ENCODE measurements around the gene ROBO2. TPM values are rescaled to one million over a fixed set of nuclear protein-coding genes. Genes with fewer than 3 reads are reported as not detected.

Gene ROBO2
- total RNA-seq, 1 donor from 2014 or later, result not detected

GRCh38 chr3:77122652-77123051, 82.8 kb downstream of the ROBO2 start:
- intact Hi-C loops (cut with micrococcal nuclease), result no loop called here

GRCh38 chr3:77125966-77126365, 86.1 kb downstream of the ROBO2 start:
- intact Hi-C loops (cut with micrococcal nuclease), result no loop called here

GRCh38 chr3:77134769-77135168, 94.9 kb downstream of the ROBO2 start:
- intact Hi-C loops (cut with micrococcal nuclease), result no loop called here

- intact Hi-C loops (cut with micrococcal nuclease), result no loop called here
Measured at GRCh38 chr3:77137559-77137958, 97.7 kb downstream of the ROBO2 start.

GRCh38 chr3:77139624-77140023, 99.7 kb downstream of the ROBO2 start:
- intact Hi-C loops (cut with micrococcal nuclease), result no loop called here

GRCh38 chr3:77141423-77141822, 101.5 kb downstream of the ROBO2 start:
- intact Hi-C loops (cut with micrococcal nuclease), result no loop called here

- intact Hi-C loops (cut with micrococcal nuclease), result no loop called here
Measured at GRCh38 chr3:77142578-77142977, 102.7 kb downstream of the ROBO2 start.

GRCh38 chr3:77146004-77146403, 106.1 kb downstream of the ROBO2 start:
- intact Hi-C loops (cut with micrococcal nuclease), result no loop called here

GRCh38 chr3:77147836-77148578, 108.1 kb downstream of the ROBO2 start:
- intact Hi-C loops (cut with micrococcal nuclease), result no loop called here

- intact Hi-C loops (cut with micrococcal nuclease), result no loop called here
Measured at GRCh38 chr3:77149382-77149781, 109.5 kb downstream of the ROBO2 start.

- intact Hi-C loops (cut with micrococcal nuclease), result no loop called here
Measured at GRCh38 chr3:77150028-77150427, 110.1 kb downstream of the ROBO2 start.

- intact Hi-C loops (cut with micrococcal nuclease), result no loop called here
Measured at GRCh38 chr3:77150759-77151158, 110.9 kb downstream of the ROBO2 start.

- intact Hi-C loops (cut with micrococcal nuclease), result no loop called here
Measured at GRCh38 chr3:77158730-77159581, 119.1 kb downstream of the ROBO2 start.

- intact Hi-C loops (cut with micrococcal nuclease), result no loop called here
Measured at GRCh38 chr3:77160931-77161497, 121.1 kb downstream of the ROBO2 start.

GRCh38 chr3:77169823-77170222, 129.9 kb downstream of the ROBO2 start:
- intact Hi-C loops (cut with micrococcal nuclease), result no loop called here

GRCh38 chr3:77171026-77171425, 131.1 kb downstream of the ROBO2 start:
- intact Hi-C loops (cut with micrococcal nuclease), result no loop called here

GRCh38 chr3:77179762-77180161, 139.9 kb downstream of the ROBO2 start:
- intact Hi-C loops (cut with micrococcal nuclease), result no loop called here

- intact Hi-C loops (cut with micrococcal nuclease), result no loop called here
Measured at GRCh38 chr3:77182341-77182740, 142.4 kb downstream of the ROBO2 start.

GRCh38 chr3:77186319-77186718, 146.4 kb downstream of the ROBO2 start:
- intact Hi-C loops (cut with micrococcal nuclease), result no loop called here

GRCh38 chr3:77186728-77187127, 146.8 kb downstream of the ROBO2 start:
- intact Hi-C loops (cut with micrococcal nuclease), result no loop called here

GRCh38 chr3:77188210-77188609, 148.3 kb downstream of the ROBO2 start:
- intact Hi-C loops (cut with micrococcal nuclease), result no loop called here

- intact Hi-C loops (cut with micrococcal nuclease), result no loop called here
Measured at GRCh38 chr3:77189258-77189657, 149.4 kb downstream of the ROBO2 start.
